ENCODE results near the gene TENM3.

Gene TENM3

GRCh38 chr4:182585321-182585720 is 342.1 kb downstream of the TENM3 start:
- no peak overlapping the region for H3K27ac ChIP-seq (ENCODE audit: low read depth, low read length)
- H4K20me1 ChIP-seq (ENCODE audit: control insufficient read depth, insufficient read depth, low read depth, low read length) = no peaks in the 10 kb centered on the region
- H3K4me2 ChIP-seq (ENCODE audit: low read length) = no peak overlapping the region

GRCh38 chr4:182589100-182589499 is 345.9 kb downstream of the TENM3 start:
- H3K79me2 ChIP-seq (ENCODE audit: control insufficient read depth, low read length) = no peaks in the 10 kb centered on the region

More at GRCh38 chr4:182585321-182585720, 342.1 kb downstream of the TENM3 start:
- no peak for TF ChIP-seq EZH2phosphoT487 (IDR thresholded peaks at IDR 0.05; ENCODE audit: borderline replicate concordance, low read length)
- TF ChIP-seq CTCF (IDR thresholded peaks at IDR 0.05; ENCODE audit: low read depth, low read length, poor library complexity, severe bottlenecking) = no peak
- no peaks in the 10 kb centered on the region for H3F3A ChIP-seq (ENCODE audit: control insufficient read depth, insufficient read depth)
- H3K79me2 ChIP-seq (ENCODE audit: control insufficient read depth, low read length) = no peaks in the 10 kb centered on the region
- no peaks in the 10 kb centered on the region for H3K9me3 ChIP-seq (ENCODE audit: control insufficient read depth, insufficient read depth, low read length)
- H3K27me3 ChIP-seq (ENCODE audit: control insufficient read depth, low read length) = no peaks in the 10 kb centered on the region
- H3K36me3 ChIP-seq (ENCODE audit: control insufficient read depth, low read length) = no peaks in the 10 kb centered on the region
- H3K4me3 ChIP-seq (ENCODE audit: low read length) = no peak overlapping the region
- H3K9me2 ChIP-seq (replicated peaks; ENCODE audit: control insufficient read depth, low read length) = no peaks in the 10 kb centered on the region
- no peaks in the 10 kb centered on the region for H3K4me1 ChIP-seq (ENCODE audit: control insufficient read depth, low read length)

GRCh38 chr4:182593402-182593801 is 350.2 kb downstream of the TENM3 start:
- Histone ChIP-seq H3K4me3 (ENCODE audit: low read length) (no peak overlapping the region), H3F3A (ENCODE audit: control insufficient read depth, insufficient read depth) (no peaks in the 10 kb centered on the region), H3K27me3 (ENCODE audit: control insufficient read depth, low read length) (no peaks in the 10 kb centered on the region), H3K4me1 (ENCODE audit: control insufficient read depth, low read length) (no peaks in the 10 kb centered on the region), H3K4me2 (ENCODE audit: low read length) (no peak overlapping the region), H3K27ac (ENCODE audit: low read depth, low read length) (no peak overlapping the region), H4K20me1 (ENCODE audit: control insufficient read depth, insufficient read depth, low read depth, low read length) (no peaks in the 10 kb centered on the region), H3K9me3 (ENCODE audit: control insufficient read depth, insufficient read depth, low read length) (no peaks in the 10 kb centered on the region), H3K79me2 (ENCODE audit: control insufficient read depth, low read length) (no peaks in the 10 kb centered on the region), H3K36me3 (ENCODE audit: control insufficient read depth, low read length) (no peaks in the 10 kb centered on the region), H3K9me2 (replicated peaks; ENCODE audit: control insufficient read depth, low read length) (no peaks in the 10 kb centered on the region)
- TF ChIP-seq EZH2phosphoT487 (IDR thresholded peaks at IDR 0.05; ENCODE audit: borderline replicate concordance, low read length) = no peak
- no peak for TF ChIP-seq CTCF (IDR thresholded peaks at IDR 0.05; ENCODE audit: low read depth, low read length, poor library complexity, severe bottlenecking)

More at GRCh38 chr4:182589100-182589499, 345.9 kb downstream of the TENM3 start:
- Histone ChIP-seq H3K9me3 (ENCODE audit: control insufficient read depth, insufficient read depth, low read length) (no peaks in the 10 kb centered on the region), H3K4me2 (ENCODE audit: low read length) (no peak overlapping the region), H4K20me1 (ENCODE audit: control insufficient read depth, insufficient read depth, low read depth, low read length) (no peaks in the 10 kb centered on the region), H3K36me3 (ENCODE audit: control insufficient read depth, low read length) (no peaks in the 10 kb centered on the region), H3K9me2 (replicated peaks; ENCODE audit: control insufficient read depth, low read length) (no peaks in the 10 kb centered on the region), H3F3A (ENCODE audit: control insufficient read depth, insufficient read depth) (no peaks in the 10 kb centered on the region), H3K4me1 (ENCODE audit: control insufficient read depth, low read length) (no peaks in the 10 kb centered on the region), H3K4me3 (ENCODE audit: low read length) (no peak overlapping the region), H3K27me3 (ENCODE audit: control insufficient read depth, low read length) (no peaks in the 10 kb centered on the region), H3K27ac (ENCODE audit: low read depth, low read length) (no peak overlapping the region)
- TF ChIP-seq CTCF (IDR thresholded peaks at IDR 0.05; ENCODE audit: low read depth, low read length, poor library complexity, severe bottlenecking) (no peak), EZH2phosphoT487 (IDR thresholded peaks at IDR 0.05; ENCODE audit: borderline replicate concordance, low read length) (no peak)
